Measurements from ENCODE around the gene VPS9D1.

The VPS9D1 gene

DNA sequence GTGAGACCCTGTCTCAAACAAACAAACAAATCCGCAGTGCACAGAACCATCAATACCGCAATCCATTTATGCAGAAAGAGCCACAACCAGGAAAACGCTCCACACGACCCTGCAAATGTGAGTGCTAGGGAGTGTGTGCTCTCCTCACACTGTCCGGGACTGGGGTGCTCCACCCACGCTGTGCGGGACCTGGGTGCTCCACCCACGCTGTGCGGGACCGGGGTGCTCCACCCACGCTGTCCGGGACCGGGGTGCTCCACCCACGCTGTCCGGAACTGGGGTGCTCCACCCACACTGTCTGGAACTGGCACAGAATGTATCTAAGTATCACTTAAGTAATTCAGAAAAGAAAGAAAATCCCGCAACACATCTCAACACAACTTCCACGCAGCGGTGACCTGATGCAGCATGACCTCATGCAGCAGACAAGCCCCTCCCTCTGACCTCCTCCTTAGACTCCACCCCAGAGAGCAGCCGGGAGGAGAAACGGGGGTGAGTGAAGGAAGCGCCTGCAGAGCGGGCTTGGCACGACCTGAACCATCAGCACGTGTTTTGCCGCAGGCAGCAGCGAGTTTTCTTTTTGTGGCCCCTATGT is 39.1 kb upstream of the VPS9D1 start:
- H3K9me3 Mint-ChIP-seq, result no peaks in the 10 kb centered on the region
- DNase-seq, result no peak
- peak overlapping the region; percentile 71 for H3K27ac Mint-ChIP-seq
- no peak for TF ChIP-seq CTCF (IDR thresholded peaks at IDR 0.05)
- no peaks in the 10 kb centered on the region for H3K27me3 Mint-ChIP-seq (ENCODE audit: low read depth, poor library complexity)
- H3K4me3 Mint-ChIP-seq, result no peak overlapping the region
- no peaks in the 10 kb centered on the region for H3K4me1 Mint-ChIP-seq
- peaks cover 70% of the 10 kb centered on the region for H3K36me3 Mint-ChIP-seq (ENCODE audit: low read depth)

GRCh38 chr16:89749637-89750036 is 28.9 kb upstream of the VPS9D1 start:
- H3K4me3 Mint-ChIP-seq, result no peak overlapping the region
- peaks cover 2% of the 10 kb centered on the region for H3K27me3 Mint-ChIP-seq (ENCODE audit: low read depth, poor library complexity)
- no peak overlapping the region for H3K27ac Mint-ChIP-seq
- no peak for DNase-seq
- H3K9me3 Mint-ChIP-seq, result no peaks in the 10 kb centered on the region
- H3K36me3 Mint-ChIP-seq (ENCODE audit: low read depth), result peaks cover 63% of the 10 kb centered on the region
- peaks cover 5% of the 10 kb centered on the region for H3K4me1 Mint-ChIP-seq
- TF ChIP-seq CTCF (IDR thresholded peaks at IDR 0.05), result no peak

DNA sequence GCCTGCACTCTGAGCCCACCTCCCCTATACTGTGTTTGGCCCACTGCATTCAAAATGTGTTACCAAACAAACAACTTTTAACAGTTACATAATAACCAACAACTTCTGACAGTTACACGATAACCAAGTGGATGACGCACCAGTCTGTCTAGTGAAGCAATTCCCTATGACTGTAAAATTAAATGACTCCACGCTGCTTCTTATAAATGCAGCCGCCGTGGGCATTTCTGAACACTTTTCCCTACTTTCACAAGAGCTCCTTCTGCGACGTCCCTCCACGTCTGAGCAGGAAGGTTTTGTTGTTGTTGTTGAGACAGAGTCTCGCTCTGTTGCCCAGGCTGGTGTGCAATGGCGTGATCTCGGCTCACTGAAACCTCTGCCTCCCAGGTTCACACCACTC is 28.2 kb upstream of the VPS9D1 start:
- Mint-ChIP-seq H3K4me3 (no peak overlapping the region), H3K9me3 (no peaks in the 10 kb centered on the region)

DNA sequence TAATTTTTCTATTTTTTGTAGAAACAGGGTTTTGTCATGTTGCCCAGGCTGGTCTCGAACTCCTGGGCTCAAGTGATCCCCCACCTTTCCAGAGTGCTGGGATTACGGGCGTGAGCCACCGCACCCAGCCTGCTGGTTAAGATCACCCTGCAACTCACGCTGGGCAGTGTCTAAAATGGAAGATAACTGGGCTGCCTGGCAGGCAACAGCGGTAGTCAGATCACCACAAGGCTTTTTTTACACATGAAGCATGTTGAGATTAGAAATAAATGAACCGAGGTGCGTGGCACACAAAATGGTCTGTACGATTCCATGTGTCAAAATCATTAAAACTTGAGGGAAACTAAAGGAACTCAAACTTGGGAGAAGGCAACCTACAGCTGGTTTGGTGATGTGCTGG is 27.4 kb upstream of the VPS9D1 start:
- DNase-seq, result no peak
- Mint-ChIP-seq H3K4me3 (no peak overlapping the region), H3K4me1 (no peaks in the 10 kb centered on the region), H3K9me3 (no peaks in the 10 kb centered on the region), H3K27me3 (ENCODE audit: low read depth, poor library complexity) (peaks cover 2% of the 10 kb centered on the region), H3K36me3 (ENCODE audit: low read depth) (peaks cover 57% of the 10 kb centered on the region), H3K27ac (no peak overlapping the region)
- no peak for TF ChIP-seq CTCF (IDR thresholded peaks at IDR 0.05)

More for the DNA sequence above, 28.2 kb upstream of the VPS9D1 start:
- no peak for DNase-seq
- peaks cover 2% of the 10 kb centered on the region for H3K27me3 Mint-ChIP-seq (ENCODE audit: low read depth, poor library complexity)
- H3K4me1 Mint-ChIP-seq, result peaks cover 5% of the 10 kb centered on the region
- TF ChIP-seq CTCF (IDR thresholded peaks at IDR 0.05), result no peak
- peaks cover 61% of the 10 kb centered on the region for H3K36me3 Mint-ChIP-seq (ENCODE audit: low read depth)
- H3K27ac Mint-ChIP-seq, result no peak overlapping the region

- Mint-ChIP-seq H3K4me1 (no peaks in the 10 kb centered on the region), H3K36me3 (ENCODE audit: low read depth) (peaks cover 50% of the 10 kb centered on the region), H3K27ac (no peak overlapping the region), H3K27me3 (ENCODE audit: low read depth, poor library complexity) (peaks cover 2% of the 10 kb centered on the region), H3K4me3 (no peak overlapping the region), H3K9me3 (no peaks in the 10 kb centered on the region)
- TF ChIP-seq CTCF (IDR thresholded peaks at IDR 0.05), result no peak
- no peak for DNase-seq
Observed at GRCh38 chr16:89746043-89746442, 25.3 kb upstream of the VPS9D1 start.

DNA sequence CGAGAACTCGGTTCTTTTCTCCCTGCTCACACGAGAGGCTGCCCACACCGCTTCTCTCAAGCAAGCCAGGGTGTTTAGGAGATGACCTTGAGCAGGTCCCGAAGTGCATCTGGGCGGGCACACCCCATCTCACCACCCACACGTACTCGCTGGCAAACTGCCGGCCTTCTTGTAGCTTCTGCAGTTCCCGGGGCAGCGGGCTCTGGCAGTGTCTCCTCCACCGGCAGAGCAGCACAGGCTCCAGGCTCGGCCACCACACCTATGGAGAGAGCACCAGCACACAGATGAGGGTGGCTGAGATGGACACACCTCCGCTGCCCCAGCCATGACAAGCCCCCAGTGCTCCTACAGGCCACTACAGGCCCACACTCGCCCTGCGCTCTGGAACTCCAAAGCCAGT is 24.1 kb upstream of the VPS9D1 start:
- Mint-ChIP-seq H3K4me3 (no peak overlapping the region), H3K27me3 (ENCODE audit: low read depth, poor library complexity) (no peaks in the 10 kb centered on the region), H3K4me1 (no peaks in the 10 kb centered on the region), H3K36me3 (ENCODE audit: low read depth) (peaks cover 43% of the 10 kb centered on the region), H3K9me3 (no peaks in the 10 kb centered on the region), H3K27ac (peak overlapping the region; percentile 51)
- no peak for DNase-seq
- no peak for TF ChIP-seq CTCF (IDR thresholded peaks at IDR 0.05)
